Activated CD4-positive, alpha-beta T cell treated with anti-CD3 and anti-CD28 coated beads, Interleukin-2, amount 50 U/mL, for 1 hour (primary cell): ENCODE results near the gene FOXP1.

Experiments
- DNase-seq: peaks from one replicate; pipeline ENCODE4 v3.0.0-alpha.2; 2020

Gene FOXP1

GRCh38 chr3:70916375-70917055, 667.0 kb downstream of the FOXP1 start:
- DNase-seq: no peak

- DNase-seq: no peak
These were observed 668.7 kb downstream of the FOXP1 start for GRCh38 chr3:70914862-70915261.

GRCh38 chr3:70911719-70912118, 671.8 kb downstream of the FOXP1 start:
- no peak for DNase-seq

GRCh38 chr3:70905491-70905890, 678.0 kb downstream of the FOXP1 start:
- no peak for DNase-seq
